KG1 (cell line): ENCODE measurements around the gene ZNF497.

Experiments used
- DNase-seq: peaks from one replicate; lab custom pipeline; 2025; lab: John Stamatoyannopoulos, UW

The ZNF497 gene

DNA sequence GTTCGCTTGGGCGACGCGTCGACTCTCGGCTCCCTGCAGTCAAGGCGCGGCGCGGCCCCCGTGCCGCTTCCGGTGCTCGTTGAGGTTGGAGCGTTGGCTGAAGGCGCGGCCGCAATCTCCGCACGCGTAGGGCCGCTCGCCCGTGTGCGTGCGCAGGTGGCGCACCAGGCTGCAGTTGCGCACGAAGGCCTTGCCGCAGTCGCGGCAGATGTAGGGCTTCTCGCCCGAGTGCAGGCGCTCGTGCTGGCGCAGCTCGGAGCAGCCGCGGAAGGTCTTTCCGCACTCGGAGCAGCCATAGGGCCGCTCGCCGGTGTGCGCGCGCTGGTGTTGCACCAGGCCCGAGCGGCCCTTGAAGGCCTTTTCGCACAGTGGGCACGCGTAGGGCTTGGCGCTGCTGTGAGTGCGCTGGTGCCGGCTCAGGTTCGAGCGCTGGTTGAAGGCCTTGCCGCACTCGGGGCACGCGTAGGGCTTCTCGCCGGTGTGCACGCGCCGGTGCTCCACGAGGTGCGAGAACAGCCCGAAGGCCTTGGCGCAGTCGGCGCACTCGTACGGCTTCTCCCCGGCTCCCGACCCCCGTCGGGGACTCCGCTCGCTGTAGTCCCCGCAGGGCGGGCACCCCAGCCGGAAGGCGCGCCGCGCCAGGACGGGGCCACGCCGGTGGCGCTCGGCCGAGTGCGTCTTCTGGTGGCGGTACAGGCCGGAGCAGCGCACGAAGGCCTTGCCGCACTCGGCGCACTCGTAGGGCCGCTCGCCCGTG lies 5.3 kb upstream of the ZNF497 start:
- no peak for DNase-seq

DNA sequence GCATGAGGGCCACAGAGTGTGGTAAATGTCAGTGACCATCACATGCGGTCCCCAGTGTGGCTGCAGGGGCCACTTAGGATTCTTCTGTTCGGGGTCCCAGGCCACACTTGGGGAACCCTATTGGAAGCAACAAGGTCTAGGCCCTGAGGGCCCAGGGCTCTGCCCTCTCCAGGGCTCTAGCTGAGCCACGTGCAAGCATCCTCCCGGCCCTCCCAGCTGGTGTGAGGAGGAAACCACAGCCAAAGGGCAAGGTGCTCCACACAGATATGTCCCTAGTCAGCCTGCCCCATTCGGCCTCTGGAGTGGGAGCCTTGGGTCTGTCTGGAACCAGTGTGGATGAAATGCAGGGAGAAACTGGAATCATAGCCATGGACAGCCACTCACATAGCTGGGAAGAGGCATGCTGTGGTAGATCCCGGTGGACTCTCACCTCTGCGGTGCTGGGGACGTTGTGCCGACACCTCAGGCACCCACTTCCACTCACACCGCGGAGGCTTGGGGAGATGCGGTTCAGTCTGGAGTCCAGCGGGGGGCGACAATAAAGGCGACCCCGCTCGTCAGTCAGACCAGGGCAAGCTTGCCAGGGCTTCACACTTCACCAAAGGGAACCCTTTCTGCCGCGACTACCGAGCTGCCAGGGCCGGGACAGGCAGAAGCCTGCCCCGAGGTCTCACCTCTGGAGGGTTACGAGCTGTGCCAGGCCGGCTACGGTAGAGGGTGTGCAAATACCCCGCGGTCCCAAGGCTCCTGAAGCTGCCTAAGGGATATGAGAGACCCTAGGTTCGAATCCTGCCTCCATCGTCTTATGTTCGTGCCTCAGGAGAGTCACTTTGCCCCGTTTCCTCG lies 4.3 kb upstream of the ZNF497 start:
- no peak for DNase-seq

DNA sequence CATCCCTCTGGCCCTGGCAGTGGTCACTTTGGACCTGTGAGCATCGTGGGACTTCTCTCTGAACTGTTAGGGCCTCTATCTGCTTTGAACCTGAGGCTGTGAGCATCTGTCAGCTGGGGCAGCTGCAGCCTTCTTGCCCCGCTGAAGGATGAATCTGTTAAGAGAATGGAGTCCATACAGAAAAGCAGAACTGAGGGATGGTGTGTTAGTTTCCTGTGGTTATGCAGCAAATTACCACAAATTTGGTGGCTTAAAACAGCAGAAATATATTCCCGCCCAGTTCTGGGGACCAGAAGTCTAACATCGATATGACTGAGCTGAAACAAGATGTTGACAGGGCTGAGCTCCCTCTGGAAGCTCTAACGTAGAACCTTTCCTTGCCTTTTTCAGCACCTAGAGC lies 1.6 kb upstream of the ZNF497 start:
- peak; percentile 86 for DNase-seq

DNA sequence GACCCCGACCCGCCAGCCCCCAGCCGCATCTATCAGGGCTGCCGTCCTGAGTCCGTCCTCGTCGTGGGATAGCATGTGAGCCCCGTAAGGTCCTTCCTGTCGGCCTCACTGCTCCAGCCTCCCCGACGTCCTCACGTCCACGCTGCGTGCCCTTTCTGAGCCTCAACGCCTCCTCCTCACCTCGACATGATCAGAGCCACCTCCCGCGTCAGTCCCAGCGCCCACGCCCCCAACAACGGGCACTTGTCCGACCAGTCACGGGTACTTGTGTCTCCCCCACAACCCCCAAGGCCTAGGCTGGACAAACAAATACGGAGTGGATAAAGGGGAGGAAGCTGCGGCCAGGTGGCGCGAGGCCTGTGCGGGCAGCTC lies 665 bp downstream of the ZNF497 start:
- DNase-seq = peak; percentile 60

DNA sequence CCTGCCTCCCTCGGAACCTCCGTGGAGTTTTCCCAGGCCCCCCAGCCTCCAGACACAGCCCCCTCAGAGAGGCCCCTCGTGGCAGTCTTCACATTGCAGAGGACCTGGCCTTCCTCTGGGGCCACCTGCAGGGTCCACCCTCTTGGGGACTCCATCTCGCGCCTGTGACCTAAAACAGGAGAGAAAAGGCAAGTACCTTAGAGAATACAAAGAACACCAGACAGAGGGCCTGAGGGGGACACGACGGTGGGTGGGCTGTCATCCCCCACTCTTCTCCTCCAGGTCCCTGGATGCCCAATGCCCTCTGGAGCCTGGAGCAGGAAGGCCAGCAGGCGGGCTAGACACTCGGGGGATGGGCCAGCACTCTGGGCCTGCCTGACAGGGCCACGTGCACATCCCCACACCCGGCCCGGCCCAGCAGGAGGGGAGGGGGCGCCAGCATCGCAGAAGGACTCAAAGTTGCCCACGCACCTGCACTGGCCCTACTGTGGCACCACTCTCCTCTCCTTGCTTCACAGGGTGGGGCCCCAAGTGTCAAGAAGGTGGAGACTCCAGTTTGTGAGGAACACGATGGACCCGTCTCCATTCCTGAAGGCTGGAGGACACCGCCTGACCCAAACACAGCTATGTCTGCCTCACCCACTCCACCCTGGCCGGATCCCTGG lies 4.9 kb downstream of the ZNF497 start:
- DNase-seq = no peak

DNA sequence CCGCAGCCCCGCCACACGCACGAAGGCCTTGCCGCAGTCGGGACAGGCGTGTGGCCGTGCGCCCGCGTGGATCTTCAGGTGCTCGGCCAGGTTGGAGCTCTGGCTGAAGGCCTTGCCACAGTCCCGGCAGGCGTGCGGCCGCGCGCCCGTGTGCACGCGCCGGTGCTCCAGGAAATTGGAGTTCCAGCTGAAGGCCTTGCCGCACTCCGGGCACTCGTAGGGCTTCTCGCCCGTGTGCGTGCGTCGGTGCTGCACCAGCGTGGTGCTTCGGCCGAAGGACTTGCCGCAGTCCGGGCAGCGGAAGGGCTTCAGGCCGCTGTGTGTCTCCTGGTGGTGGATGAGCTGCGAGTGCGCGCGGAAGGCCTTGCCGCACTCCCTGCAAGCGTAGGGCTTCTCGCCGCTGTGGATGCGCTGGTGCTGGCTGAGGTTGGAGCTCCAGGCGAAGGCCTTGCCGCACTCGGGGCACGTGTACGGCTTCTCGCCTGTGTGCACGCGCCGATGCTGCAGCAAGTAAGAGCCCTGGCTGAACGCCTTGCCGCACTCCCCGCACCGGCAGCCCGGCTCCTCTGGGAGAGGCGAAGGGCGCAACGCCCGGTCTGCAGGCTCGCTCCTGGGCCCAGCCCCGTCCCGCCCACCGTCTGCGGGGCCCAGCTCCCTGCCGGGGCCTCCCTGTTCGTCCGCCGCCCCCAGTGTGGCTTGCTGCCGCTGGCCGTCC lies 5.6 kb downstream of the ZNF497 start:
- no peak for DNase-seq

DNA sequence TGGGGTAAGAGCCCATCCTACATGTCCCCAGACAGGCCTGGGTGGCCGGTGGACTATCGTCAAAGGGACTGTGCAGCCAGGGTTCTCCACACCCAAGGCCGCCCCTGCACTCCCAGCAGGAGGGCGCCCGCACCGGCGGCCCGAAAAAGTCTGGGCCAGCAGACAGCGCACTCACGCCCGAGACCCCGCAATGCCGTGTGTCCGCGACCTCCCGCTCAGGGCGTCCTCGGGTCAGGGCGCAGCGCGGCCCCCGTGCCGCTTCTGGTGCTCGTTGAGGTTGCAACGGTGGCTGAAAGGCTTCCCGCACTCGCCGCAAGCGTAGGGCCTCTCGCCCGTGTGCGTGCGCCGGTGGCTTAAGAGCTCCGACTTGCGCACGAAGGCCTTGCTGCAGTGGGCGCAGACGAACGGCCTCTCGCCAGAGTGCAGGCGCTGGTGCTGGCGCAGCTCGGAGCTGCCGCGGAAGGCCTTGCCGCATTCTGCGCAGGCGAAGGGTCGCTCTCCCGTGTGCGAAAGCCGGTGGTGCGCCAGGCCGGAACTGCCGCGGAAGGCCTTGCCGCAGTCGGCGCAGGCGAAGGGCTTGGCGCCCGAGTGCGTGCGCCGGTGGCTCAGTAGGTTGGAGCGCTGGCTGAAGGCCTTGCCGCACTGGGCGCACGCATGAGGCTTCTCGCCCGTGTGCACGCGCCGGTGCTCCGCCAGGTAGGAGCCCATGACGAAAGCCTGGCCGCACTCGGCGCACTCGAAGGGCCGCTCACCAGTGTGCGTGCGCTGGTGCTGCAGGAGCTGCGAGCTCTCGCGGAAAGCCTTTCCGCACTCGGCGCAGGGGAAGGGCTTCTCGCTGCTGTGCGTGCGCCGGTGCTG lies 6.4 kb downstream of the ZNF497 start:
- no peak for DNase-seq

DNA sequence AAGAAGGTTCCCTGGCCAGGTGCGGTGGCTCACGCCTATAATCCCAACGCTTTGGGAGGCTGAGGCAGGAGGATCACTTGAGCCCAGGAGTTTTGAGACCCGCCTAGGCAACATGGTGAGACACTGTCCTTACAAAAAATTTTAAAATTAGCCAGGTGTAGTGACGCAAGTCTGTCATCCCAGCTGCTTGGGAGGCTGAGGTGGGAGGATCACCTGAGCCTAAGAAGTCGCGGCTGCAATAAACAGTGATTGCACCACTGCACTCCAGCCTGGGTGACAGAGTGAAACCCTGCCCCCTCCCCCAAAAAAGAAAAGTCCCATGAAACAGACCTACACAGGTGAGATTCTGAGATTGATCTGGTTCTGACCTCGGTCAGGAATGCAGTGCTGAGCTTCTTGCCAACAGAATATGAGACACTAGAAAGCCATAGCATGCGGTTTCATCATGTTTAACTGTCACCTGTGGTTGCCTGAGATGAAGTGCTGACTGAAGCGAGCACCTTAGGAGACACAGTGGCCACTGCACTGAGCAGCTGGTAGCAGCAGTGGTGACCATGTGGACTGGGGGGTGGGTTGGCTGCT lies 7.2 kb downstream of the ZNF497 start:
- DNase-seq = no peak

DNA sequence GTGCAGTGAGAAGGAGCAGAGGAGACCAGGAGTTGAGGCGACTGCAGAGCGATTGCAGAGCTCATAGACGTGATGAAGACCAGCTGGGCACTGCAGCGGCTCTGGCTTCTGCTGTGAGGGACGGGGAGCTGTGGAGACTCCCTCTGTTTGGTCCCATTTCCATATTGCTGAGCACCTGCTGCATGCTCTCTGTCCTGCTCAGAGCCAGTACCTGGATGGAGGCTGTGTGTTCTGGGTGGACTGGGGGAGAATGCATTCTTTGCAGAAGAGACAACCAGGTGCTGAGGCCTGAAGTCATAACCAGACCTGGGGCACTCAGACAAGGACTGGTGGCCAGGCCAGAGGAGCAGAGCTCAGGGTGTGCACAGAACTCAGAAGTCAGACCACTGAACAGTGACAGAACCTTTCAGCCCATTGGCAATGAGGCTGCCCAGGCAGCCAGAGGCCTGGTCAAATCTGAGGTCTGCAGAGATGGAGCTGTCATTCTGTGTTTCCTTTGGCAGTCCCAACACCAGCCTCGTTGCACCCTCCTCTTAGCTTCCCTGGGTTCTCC lies 8.0 kb downstream of the ZNF497 start:
- no peak for DNase-seq

DNA sequence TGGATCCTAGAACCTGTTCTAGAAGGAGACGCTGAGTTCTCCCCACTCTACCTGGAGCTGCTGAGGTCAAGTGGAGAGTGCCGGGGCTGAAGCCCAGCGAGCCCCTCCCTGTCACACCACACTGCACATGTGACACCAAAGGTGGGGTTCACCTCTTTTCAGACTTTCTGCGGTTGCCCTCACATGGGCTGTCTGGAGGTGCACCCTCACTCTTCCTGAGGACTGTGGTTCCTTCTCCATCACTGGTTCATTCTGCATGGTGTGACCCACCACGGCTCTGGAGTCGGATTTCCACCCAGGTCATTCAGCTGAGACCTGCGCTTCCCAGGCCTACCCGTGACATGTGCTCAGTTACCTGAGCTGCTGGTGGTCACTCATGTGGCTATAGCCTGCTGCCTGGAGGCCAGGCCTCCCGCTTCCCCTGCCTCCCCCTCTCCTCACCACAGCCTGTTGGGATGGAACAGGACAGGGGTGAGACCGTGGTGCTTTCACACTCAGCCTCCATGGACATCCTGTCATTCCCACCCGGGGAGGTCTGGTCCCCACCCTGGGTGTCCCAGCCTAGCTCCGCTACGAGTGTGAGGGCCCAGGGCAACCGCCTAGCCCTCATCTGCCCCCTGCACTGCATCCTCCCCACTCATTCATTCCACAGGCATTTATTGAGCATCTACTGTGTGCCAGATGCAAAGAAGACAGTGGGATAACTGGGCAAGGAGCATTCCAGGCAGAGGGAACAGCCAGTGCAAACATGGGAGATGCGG lies 8.7 kb downstream of the ZNF497 start:
- no peak for DNase-seq

DNA sequence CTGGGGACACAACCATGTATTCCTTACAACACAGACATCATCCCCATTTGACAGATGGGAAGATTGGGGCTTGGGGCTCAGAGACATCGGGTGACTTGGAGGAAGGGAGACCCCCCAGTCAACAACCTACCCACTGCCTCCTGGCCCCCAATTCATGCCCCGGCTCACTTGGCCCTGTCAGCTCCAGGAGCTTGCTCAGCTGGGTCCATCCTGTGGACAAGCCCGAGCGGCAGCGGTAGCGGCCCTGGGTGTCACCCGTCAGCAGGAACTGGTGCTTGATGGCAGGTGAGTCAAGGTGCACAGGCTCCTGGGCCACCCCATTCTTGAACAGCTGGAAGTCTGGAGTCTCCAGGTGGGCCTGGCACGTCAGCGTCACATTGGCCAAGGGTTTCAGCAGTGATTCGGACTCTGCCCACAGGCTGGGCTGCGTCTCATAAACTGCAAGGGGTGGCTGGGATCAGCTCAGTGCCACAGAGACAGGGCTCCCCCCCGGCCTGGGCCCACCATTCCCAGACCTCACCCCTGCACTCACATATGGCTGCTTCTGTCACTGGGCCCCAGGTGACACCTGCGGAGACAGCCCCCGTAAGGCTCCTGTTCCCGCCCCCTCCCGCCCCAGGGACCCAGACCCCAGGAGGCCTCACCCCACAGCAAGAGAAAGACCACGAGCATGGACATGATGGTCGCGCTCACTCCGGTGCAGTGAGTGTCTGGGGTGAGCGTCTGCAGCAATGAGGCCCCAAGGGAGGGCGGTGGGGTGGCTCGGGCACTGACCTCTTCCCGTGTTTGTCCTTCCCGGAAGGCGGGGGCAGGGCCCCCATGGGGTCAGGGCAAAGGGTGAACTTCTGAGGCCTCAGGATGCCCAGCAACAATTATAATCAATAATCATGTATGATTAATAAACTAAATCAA lies 9.5 kb downstream of the ZNF497 start, which contains the start of gene A1BG:
Gene A1BG (minus strand): TSS at position 733 of the 912 bp plus-strand sequence. CDS start 55 bp downstream, at position 678.
- DNase-seq = no peak

DNA sequence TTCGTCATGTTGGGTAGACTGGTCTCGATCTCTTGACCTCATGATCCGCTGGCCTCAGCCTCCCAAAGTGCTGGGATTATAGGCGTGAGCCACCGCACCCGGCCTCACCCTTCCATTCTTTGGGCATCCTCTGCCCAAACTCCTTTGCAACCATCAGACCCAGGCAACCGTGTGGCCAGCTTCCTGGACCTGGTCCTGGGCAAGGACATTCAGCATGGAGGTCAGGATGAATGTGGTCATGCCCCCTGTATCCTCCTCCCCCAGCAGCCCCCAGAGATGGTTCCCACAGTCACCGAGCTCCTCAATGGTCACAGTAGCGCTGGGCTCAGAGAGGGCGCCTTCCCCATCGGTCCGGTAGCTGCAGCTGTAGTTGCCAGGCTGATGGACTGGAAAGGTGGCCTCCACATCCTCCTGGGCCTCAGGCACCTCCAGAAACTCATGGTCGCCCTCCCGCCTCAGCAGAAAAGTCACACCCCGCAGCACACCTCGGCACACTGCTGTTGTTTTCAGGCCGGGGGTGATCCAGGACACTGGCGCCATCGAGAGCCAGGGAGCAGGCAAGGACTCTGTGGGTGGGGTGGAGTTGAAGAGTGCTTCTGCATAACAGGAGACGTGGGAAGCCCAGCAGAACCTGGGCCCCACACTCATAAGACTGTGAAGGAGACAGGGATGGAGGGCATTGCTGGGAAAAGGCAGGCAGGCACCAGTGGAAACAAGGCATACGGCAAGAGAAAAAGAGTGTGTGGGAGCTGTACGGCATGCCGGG lies 10.4 kb downstream of the ZNF497 start:
- DNase-seq = no peak

DNA sequence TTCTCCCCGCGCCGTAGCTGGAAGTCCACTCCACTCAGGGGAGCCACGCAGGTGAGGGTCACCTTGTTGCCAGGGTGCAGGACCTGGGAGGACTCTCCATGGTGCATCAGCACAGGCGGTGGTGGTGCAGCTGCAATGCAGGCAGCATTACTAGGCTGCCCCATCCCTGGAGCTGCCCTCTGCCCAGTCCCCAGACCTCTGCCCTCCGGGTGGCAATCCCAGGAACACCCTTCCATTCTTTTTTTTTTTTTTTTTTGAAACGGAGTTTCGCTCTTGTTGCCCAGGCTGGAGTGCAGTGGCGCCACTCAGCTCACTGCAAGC lies 11.0 kb downstream of the ZNF497 start:
- DNase-seq = no peak

DNA sequence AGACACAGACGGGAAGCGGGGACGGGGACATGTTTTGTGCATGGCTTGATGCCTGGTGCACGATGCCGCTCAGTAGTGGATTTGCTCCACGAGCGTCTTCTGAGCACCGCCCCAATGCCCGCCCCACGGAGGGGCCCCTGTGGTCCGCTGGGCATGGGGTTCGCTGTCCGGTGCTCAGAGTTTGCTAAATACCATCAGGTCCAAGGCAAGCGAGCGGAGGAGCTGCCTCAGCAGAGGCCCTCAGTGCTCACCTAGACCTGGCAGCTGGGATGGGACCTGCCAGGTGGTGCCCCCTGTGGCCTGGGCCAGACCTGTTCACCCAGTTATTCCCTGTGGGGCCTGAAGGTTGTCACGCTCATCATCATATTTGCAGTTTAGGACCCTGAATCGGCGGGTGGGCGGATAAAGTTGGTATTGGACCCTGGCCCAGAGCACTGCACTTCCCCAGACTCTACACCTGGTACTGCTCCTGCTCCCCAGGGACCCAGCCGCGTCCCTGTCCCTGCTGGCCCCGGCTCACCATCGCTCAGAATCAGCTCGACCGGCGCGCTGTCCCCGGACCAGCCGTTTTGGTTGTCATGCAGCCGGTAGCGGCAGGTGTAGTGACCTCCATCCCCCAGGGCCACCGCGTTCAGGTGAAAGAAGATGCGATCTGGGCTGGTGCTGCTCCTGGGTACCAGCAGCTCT lies 11.5 kb downstream of the ZNF497 start:
- DNase-seq = no peak

DNA sequence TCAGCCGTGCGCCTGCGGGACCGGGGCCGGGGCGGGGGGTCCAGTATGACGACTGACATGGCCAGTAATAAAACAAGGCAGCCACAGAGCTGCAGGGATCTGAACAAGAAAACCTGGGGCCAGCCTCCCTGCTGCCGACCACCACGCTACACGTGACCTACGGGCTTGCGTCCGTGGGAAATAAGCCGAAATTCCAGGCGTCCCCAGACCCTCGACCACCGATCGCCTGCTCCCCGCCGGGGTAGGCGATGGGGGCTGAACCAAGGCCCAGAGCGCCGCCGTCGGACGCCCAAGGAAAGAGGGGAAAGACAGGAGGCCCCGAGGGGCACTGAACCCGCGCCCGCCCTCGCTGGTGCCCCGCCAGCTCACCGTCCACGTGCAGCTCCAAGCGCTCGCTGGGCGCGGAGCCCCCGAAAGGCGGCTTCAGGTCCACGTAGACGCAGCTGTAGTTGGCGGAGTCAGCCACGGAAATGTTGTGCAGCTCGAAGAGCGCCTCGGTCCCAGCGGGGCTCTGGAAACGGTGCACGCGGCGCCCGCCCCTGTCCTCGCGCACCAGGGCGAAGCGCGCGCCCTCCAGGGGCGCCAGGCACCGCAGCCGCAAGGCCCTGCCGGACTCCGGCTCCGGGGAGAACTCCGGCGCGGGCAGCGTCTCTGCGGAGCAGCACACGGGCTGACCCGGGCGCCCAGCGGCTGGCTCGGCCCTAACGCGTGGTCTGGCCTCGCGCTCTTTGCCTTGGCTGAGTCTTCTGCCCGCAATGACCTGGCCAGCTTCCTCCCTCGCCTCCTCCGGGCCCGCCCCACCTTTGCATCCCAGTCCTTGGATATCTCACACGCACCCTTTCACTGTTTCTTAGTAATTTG lies 12.3 kb downstream of the ZNF497 start:
- DNase-seq = no peak

DNA sequence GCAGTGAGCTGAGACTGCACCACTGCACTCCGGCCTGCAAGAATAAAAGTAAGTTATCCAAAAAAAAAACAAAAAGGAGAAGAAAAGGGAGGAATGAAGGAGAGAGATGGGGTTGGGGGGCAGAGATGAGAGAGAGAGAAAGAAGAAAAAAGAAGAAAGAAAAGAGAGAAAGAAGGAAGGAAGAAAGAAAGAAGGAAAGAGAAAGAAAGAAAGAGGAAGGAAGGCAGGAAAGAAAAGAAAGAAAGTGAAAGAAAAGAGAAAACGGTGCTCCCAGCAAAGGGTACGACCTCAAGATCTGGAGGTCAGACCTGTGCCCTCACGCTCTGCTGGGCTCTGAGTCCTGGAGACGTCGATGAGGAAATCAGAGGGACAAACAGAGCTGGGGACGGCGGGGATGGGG lies 13.0 kb downstream of the ZNF497 start:
- no peak for DNase-seq
